SK-N-SH (cell line): Measurements from ENCODE around the gene KRT80. TPM values are rescaled to one million over a fixed set of nuclear protein-coding genes. Genes with fewer than 3 reads are reported as not detected.
A peak's percentile ranks its signal among the peaks of the same experiment; 100 is the strongest.

Source experiments
- CTCF ChIA-PET: fragments of 300-600, 350-600 bp; formaldehyde crosslinking; extraction: SDS; loops from one replicate; lab custom pipeline; 2021; lab: Yijun Ruan, JAX
- POLR2A ChIA-PET: fragments of 350-600 bp; sonication (Branson Sonifier 250); formaldehyde crosslinking; extraction: SDS; loops from one replicate; lab custom pipeline; 2020; ENCODE audit warnings: antibody characterized with exemption, inconsistent platforms; lab: Yijun Ruan, JAX
- DNase-seq: peaks from one replicate; pipeline ENCODE4 v3.0.0; 2012
- H2AFZ ChIP-seq: fragments of 200-600 bp; sonication (generic); 2 replicates; pipeline ENCODE4 v1.8.1; 2016; ENCODE audit warnings: antibody characterized with exemption, mild to moderate bottlenecking, low read depth
- H3F3A ChIP-seq: fragments of 200-600 bp; sonication (generic); replicated peaks from 2 replicates; pipeline ENCODE3; 2016; ENCODE audit warnings: antibody characterized with exemption, mild to moderate bottlenecking; ENCODE audit not compliant: insufficient read depth
- H3K27ac ChIP-seq, 2 experiments: fragments of 200-500 bp in 1 of 2; fragments of 200-600 bp in 1 of 2; sonication (Bioruptor generic) in 1 of 2; sonication (generic), shearing (Covaris generic) in 1 of 2; 2 replicates each; pipeline versions ENCODE4 v1.5.1 to v1.6.1; 2014 to 2016; ENCODE audit warnings: low read depth in 2 of 2, inconsistent platforms in 1 of 2, low read length in 1 of 2, mild to moderate bottlenecking in 1 of 2, mixed read lengths in 1 of 2
- H3K27me3 ChIP-seq: fragments of 200-600 bp; sonication (generic), shearing (Covaris generic); 2 replicates; pipeline ENCODE4 v1.6.1; 2016; ENCODE audit warnings: mixed run types; ENCODE audit not compliant: insufficient read depth
- H3K36me3 ChIP-seq, 2 experiments: fragments of 200-500 bp in 1 of 2; fragments of 200-600 bp in 1 of 2; sonication (Bioruptor generic) in 1 of 2; sonication (generic) in 1 of 2; replicated peaks in 1 of 2; 2 replicates each; pipeline versions ENCODE3 to v1.5.1; 2014 to 2016; ENCODE audit warnings: low read length in 1 of 2, mild to moderate bottlenecking in 1 of 2; ENCODE audit not compliant: insufficient read depth in 2 of 2, control insufficient read depth in 1 of 2
- H3K4me1 ChIP-seq, 2 experiments: fragments of 200-500 bp in 1 of 2; fragments of 200-600 bp in 1 of 2; sonication (Bioruptor generic) in 1 of 2; sonication (generic), shearing (Covaris generic) in 1 of 2; 2 replicates each; pipeline versions ENCODE4 v1.5.1 to v1.6.1; 2014 to 2016; ENCODE audit warnings: low read depth in 1 of 2, low read length in 1 of 2, mixed run types in 1 of 2; ENCODE audit not compliant: insufficient read depth in 2 of 2, control insufficient read depth in 1 of 2
- H3K4me2 ChIP-seq: fragments of 200-600 bp; sonication (generic), shearing (Covaris generic); 2 replicates; pipeline ENCODE4 v1.6.1; 2017; ENCODE audit warnings: mixed run types
- H3K4me3 ChIP-seq, 2 experiments: fragments of 200-500 bp in 1 of 2; fragments of 200-600 bp in 1 of 2; sonication (Bioruptor generic) in 1 of 2; sonication (generic), shearing (Covaris generic) in 1 of 2; 2 replicates each; pipeline versions ENCODE4 v1.5.1 to v1.8.1; 2014 to 2016; ENCODE audit warnings: low read depth in 2 of 2, inconsistent platforms in 1 of 2, low read length in 1 of 2, mild to moderate bottlenecking in 1 of 2, mixed read lengths in 1 of 2, moderate library complexity in 1 of 2
- H3K79me2 ChIP-seq: fragments of 200-600 bp; sonication (generic); 2 replicates; pipeline ENCODE4 v1.8.1; 2017; ENCODE audit warnings: mild to moderate bottlenecking; ENCODE audit not compliant: insufficient read depth
- H3K9ac ChIP-seq: fragments of 200-600 bp; sonication (generic); 2 replicates; pipeline ENCODE4 v1.6.1; 2017; ENCODE audit warnings: mixed run types
- H3K9me2 ChIP-seq: fragments of 200-600 bp; sonication (generic); 2 replicates; pipeline ENCODE4 v1.6.1; 2017; ENCODE audit warnings: mixed run types
- H3K9me3 ChIP-seq: fragments of 200-600 bp; sonication (generic); 2 replicates; pipeline ENCODE4 v1.6.1; 2017; ENCODE audit warnings: mixed run types, mild to moderate bottlenecking, moderate library complexity
- H4K20me1 ChIP-seq: fragments of 200-600 bp; sonication (generic); 2 replicates; pipeline ENCODE4 v1.6.1; 2017; ENCODE audit warnings: mild to moderate bottlenecking, mixed run types; ENCODE audit not compliant: insufficient read depth
- CTCF ChIP-seq: fragments of 200-600 bp; sonication (generic); IDR thresholded peaks from 2 replicates; pipeline ENCODE4 v1.6.1; 2017; ENCODE audit warnings: antibody characterized with exemption, mild to moderate bottlenecking, moderate library complexity
- EP300 ChIP-seq, 2 experiments: IDR thresholded peaks; 2 replicates each; pipeline versions ENCODE4 v1.4.0 to v1.6.1; 2012; ENCODE audit warnings: borderline replicate concordance in 1 of 2, low read depth in 1 of 2, low read length in 1 of 2
- FOSL2 ChIP-seq: IDR thresholded peaks from 2 replicates; pipeline ENCODE4 v1.4.0; 2012; ENCODE audit warnings: low read depth, mild to moderate bottlenecking, moderate library complexity, borderline replicate concordance
- FOXJ3 ChIP-seq: sonication (generic); formaldehyde crosslinking; IDR thresholded peaks from 2 replicates; pipeline ENCODE4 v1.5.1; 2020; ENCODE audit warnings: mild to moderate bottlenecking, missing genetic modification reagents
- GABPA ChIP-seq: IDR thresholded peaks from 2 replicates; pipeline ENCODE4 v1.4.0; 2012; ENCODE audit warnings: low read depth, mild to moderate bottlenecking
- GATA2 ChIP-seq: sonication (generic); formaldehyde crosslinking; IDR thresholded peaks from 2 replicates; pipeline ENCODE4 v1.5.0; 2020; ENCODE audit warnings: mild to moderate bottlenecking, missing genetic modification reagents
- RAD21 ChIP-seq: IDR thresholded peaks from 2 replicates; pipeline ENCODE4 v1.6.1; 2012; ENCODE audit warnings: mild to moderate bottlenecking, low read length
- REST ChIP-seq: IDR thresholded peaks from 2 replicates; pipeline ENCODE4 v1.6.1; 2012; ENCODE audit warnings: mild to moderate bottlenecking, low read depth, low read length, moderate library complexity
- RFX5 ChIP-seq: IDR thresholded peaks from 2 replicates; pipeline ENCODE4 v1.6.1; 2012; ENCODE audit warnings: mild to moderate bottlenecking, improper control_type of control experiment, low read length
- RXRA ChIP-seq: IDR thresholded peaks from 2 replicates; pipeline ENCODE4 v1.4.0; 2012; ENCODE audit warnings: low read depth, mild to moderate bottlenecking, borderline replicate concordance
- TAF1 ChIP-seq: IDR thresholded peaks from 2 replicates; pipeline ENCODE4 v1.6.1; 2012; ENCODE audit warnings: low read depth, mild to moderate bottlenecking, low read length, moderate library complexity, borderline replicate concordance
- USF1 ChIP-seq: IDR thresholded peaks from 2 replicates; pipeline ENCODE4 v1.4.0; 2012; ENCODE audit warnings: low read depth, borderline replicate concordance
- WGBS: methylation state at CpG from one replicate; pipeline ENCODE4 v1.1.6; 2017; ENCODE audit warnings: low lambda C conversion rate; 5-methylcytosine and 5-hydroxymethylcytosine counted together
- polyA plus RNA-seq, 3 experiments: library from polyadenylated mRNA; depleted of rRNA; stranded (reverse); fragments of >200 nt; gene quantifications; 2 replicates each; pipeline ENCODE4 v1.2.3, GENCODE V29; 2012

Gene KRT80
- polyA plus RNA-seq, 1 of the 3 experiments (the other 2 are of a cell fraction), result 14.9 TPM

GRCh38 chr12:52183971-52184370, 7.8 kb downstream of the KRT80 start:
- H3K4me3 ChIP-seq, result no peak overlapping the region
- ChIA-PET POLR2A (interaction anchor here (4.4 kb wide), 1 partner anchor 17 kb away, joined by 53 read pairs; no protein-coding TSS in a partner anchor), CTCF (interaction anchor here (1.1 to 5.1 kb wide), 6 partner anchors 9 to 95 kb away, joined by 3 to 17 read pairs (median 7); no protein-coding TSS in a partner anchor)
- H3K27ac ChIP-seq, result peak overlapping the region; percentile 87 to 92
- H3K9me2 ChIP-seq, result no peaks in the 10 kb centered on the region
- peaks cover 53 to 85% of the 10 kb centered on the region in 2 experiments for H3K4me1 ChIP-seq
- TF ChIP-seq TAF1, result no peak
- no peak for TF ChIP-seq FOSL2
- no peak for TF ChIP-seq RXRA
- no peak for TF ChIP-seq FOXJ3 (CRISPR knock-in tag)
- TF ChIP-seq RFX5, result no peak
- no peak for TF ChIP-seq RAD21
- no peak for TF ChIP-seq GATA2 (CRISPR knock-in tag)
- TF ChIP-seq EP300 (IDR thresholded peaks at IDR 0.05; ENCODE audit: borderline replicate concordance in 1 of 2, low read depth in 1 of 2, low read length in 1 of 2), result no peak
- TF ChIP-seq USF1, result no peak
- TF ChIP-seq GABPA, result no peak
- no peak for TF ChIP-seq REST
- TF ChIP-seq CTCF, result no peak
- no peaks in the 10 kb centered on the region for H3K9me3 ChIP-seq
- H3K36me3 ChIP-seq, result peaks cover 4 to 9% of the 10 kb centered on the region in 2 experiments
- no peaks in the 10 kb centered on the region for H4K20me1 ChIP-seq
- H3K79me2 ChIP-seq, result peaks cover 32% of the 10 kb centered on the region; the same call in 1 of the 2 replicates
- no peak overlapping the region for H2AFZ ChIP-seq
- no peaks in the 10 kb centered on the region for H3K27me3 ChIP-seq
- no peak for DNase-seq
- 40% methylated on average over 1 of the region's 8 CpGs for WGBS
- H3K4me2 ChIP-seq, result peak overlapping the region; percentile 56
- peak overlapping the region; percentile 27; the same call in 1 of the 2 replicates for H3K9ac ChIP-seq
- peaks cover 11% of the 10 kb centered on the region for H3F3A ChIP-seq
